ENCODE results near the gene EIF2AK3.

The EIF2AK3 gene
- 75.6 to 101 (median 84.0) reads per million in 3 donors for total RNA-seq

DNA sequence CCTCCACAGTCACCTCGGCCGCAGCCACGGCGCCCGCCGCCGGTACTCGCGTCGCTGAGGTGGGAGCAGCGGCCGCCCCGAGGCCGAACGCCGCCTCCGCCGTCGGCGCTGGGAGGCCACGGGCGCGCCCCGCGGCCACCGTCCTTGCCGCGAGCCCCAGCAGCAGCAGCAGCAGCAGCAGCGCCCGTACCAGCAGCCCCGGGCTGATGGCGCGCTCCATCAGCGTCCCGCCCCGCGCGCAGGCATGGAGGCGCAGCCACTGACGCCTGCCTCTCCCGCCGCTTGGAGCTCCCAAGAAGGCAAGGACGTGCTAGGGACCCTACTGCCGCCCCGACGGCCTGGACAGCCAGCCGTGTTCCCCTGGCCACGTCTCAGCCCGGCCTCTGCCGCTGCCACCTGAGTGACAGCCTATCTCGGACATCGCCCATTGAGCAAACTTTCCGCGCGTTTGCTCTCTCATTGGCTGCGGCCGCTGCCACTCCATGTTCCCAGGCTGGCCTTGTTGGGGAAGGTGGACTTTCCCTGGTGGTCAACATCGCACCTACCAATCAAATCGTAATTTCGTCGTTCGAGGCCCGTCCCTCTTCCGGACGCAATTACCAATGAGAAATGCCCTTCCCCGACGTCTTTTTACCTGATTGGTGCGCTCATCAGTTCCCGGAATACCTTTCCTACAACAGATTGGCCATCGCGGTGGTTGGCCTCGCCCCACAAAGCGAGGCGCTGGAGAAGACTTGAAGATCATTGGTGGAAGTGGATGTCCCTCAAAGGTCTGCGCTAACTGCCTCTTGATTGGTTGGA, at the start of gene EIF2AK3:
Gene EIF2AK3, minus strand, starts transcription at position 410 of the 801 bp plus-strand sequence. Its CDS starts 190 bp downstream, at position 220.
- Histone ChIP-seq H3K4me1 (ENCODE audit: control insufficient read depth, insufficient read depth, low read length, poor library complexity, severe bottlenecking) (peaks cover 6% of the 10 kb centered on the region), H3K9me3 (ENCODE audit: control insufficient read depth, low read length) (no peaks in the 10 kb centered on the region), H3K27ac (ENCODE audit: insufficient read depth, low read length, poor library complexity, severe bottlenecking) (peak within 1 kb of the TSS; percentile 94), H3K27me3 (replicated peaks; ENCODE audit: control insufficient read depth, insufficient read depth, low read length, poor library complexity, severe bottlenecking) (no peaks in the 10 kb centered on the region), H3K4me3 (ENCODE audit: insufficient read depth, low read depth, low read length, poor library complexity, severe bottlenecking) (peak within 1 kb of the TSS; percentile 82), H3K36me3 (ENCODE audit: control insufficient read depth, insufficient read depth, low read length) (no peaks in the 10 kb centered on the region)
- peak; percentile 93 to 95 (median 93) for DNase-seq

DNA sequence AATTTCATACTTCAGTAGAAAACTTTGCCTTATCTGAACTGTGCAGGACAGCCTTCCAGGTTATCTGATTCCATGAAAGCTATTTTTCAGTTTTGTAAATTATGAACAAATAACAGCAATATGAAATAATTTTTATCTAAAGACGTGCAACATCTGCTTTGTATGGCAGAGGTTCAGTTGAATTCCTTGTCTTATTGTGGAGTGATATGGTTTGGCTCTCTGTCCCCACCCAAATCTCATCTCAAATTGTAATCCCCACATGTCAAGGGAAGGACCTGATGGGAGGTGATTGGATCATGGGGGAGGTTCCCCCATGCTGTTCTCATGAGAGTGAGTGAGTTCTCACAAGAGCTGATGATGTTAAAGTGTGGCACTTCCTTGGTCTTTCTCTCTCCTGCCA, 46.1 kb upstream of the EIF2AK3 start:
- H3K9me3 ChIP-seq (ENCODE audit: control insufficient read depth, low read length), result no peaks in the 10 kb centered on the region
- no peak overlapping the region for H3K27ac ChIP-seq (ENCODE audit: insufficient read depth, low read length, poor library complexity, severe bottlenecking)
- no peaks in the 10 kb centered on the region for H3K36me3 ChIP-seq (ENCODE audit: control insufficient read depth, insufficient read depth, low read length)
- no peaks in the 10 kb centered on the region for H3K4me1 ChIP-seq (ENCODE audit: control insufficient read depth, insufficient read depth, low read length, poor library complexity, severe bottlenecking)
- H3K27me3 ChIP-seq (replicated peaks; ENCODE audit: control insufficient read depth, insufficient read depth, low read length, poor library complexity, severe bottlenecking), result no peaks in the 10 kb centered on the region
- H3K4me3 ChIP-seq (ENCODE audit: insufficient read depth, low read depth, low read length, poor library complexity, severe bottlenecking), result no peak overlapping the region
- no peak for DNase-seq

DNA sequence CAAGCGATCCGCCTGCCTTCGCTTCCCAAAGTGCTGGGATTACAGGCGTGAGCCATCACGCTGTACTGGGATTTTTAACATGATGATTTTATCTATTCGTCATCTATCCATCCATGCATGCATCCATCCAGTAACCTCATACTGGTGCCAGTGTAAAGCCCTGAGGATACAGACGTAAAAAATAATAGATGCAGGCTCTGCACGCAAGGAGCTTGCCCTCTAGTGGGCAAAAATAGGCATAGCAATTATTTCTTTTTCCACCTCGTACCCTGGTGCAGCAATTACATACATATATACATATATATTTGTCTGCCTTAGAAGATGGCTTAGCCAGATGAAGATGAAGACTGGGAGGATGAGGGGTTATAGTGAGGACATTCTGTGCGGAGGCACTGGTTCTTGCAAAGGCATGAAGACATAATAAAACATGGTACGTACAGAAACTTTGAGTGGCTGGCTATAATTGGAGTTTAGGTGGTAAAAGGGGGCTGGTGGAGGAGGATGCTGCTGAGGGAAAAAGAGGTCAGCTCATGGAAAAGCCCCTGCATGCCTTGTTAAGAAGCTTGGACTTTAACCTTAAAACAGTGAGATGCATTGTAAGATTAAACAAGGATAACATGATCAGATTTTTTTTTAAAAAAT, 44.6 kb upstream of the EIF2AK3 start:
- H3K4me1 ChIP-seq (ENCODE audit: control insufficient read depth, insufficient read depth, low read length, poor library complexity, severe bottlenecking), result no peaks in the 10 kb centered on the region
- H3K4me3 ChIP-seq (ENCODE audit: insufficient read depth, low read depth, low read length, poor library complexity, severe bottlenecking), result no peak overlapping the region
- no peaks in the 10 kb centered on the region for H3K36me3 ChIP-seq (ENCODE audit: control insufficient read depth, insufficient read depth, low read length)
- DNase-seq, result no peak
- no peak overlapping the region for H3K27ac ChIP-seq (ENCODE audit: insufficient read depth, low read length, poor library complexity, severe bottlenecking)
- no peaks in the 10 kb centered on the region for H3K27me3 ChIP-seq (replicated peaks; ENCODE audit: control insufficient read depth, insufficient read depth, low read length, poor library complexity, severe bottlenecking)
- no peaks in the 10 kb centered on the region for H3K9me3 ChIP-seq (ENCODE audit: control insufficient read depth, low read length)

DNA sequence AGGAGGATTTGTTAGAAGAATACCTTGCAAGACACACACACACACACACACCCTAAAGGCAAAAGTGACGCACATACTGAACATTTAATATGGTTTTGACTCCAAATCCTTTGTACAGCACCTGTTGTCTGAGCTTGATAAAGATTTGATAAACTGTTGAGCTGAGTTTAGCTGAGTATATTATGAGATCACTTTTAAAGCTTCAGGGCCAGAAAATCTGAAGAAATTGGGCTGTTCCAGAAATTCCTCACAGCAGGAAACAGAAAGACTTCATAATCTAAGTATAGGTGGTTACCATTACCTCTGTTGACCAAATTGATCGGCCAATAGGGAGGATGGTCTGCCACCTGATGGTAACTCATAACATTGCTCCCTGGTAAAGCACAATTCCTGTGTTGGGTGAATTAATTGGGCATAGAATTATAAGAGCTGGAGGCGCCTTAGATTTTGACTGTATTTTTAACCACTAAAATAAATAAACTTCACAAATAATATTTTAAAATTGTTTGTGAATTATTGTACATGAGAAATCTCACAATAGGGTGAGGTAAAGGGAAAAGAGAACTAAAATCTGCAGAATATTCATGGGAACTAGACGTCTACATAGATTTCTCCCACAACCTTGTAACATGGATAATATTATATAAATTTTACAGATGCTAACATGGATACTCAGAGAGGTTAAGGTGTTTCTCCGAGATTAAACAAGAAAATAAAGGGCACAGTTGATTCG, 42.4 kb upstream of the EIF2AK3 start:
- DNase-seq, result no peak
- no peaks in the 10 kb centered on the region for H3K36me3 ChIP-seq (ENCODE audit: control insufficient read depth, insufficient read depth, low read length)
- H3K27me3 ChIP-seq (replicated peaks; ENCODE audit: control insufficient read depth, insufficient read depth, low read length, poor library complexity, severe bottlenecking), result no peaks in the 10 kb centered on the region
- no peaks in the 10 kb centered on the region for H3K4me1 ChIP-seq (ENCODE audit: control insufficient read depth, insufficient read depth, low read length, poor library complexity, severe bottlenecking)
- no peaks in the 10 kb centered on the region for H3K9me3 ChIP-seq (ENCODE audit: control insufficient read depth, low read length)
- H3K27ac ChIP-seq (ENCODE audit: insufficient read depth, low read length, poor library complexity, severe bottlenecking), result no peak overlapping the region
- no peak overlapping the region for H3K4me3 ChIP-seq (ENCODE audit: insufficient read depth, low read depth, low read length, poor library complexity, severe bottlenecking)

DNA sequence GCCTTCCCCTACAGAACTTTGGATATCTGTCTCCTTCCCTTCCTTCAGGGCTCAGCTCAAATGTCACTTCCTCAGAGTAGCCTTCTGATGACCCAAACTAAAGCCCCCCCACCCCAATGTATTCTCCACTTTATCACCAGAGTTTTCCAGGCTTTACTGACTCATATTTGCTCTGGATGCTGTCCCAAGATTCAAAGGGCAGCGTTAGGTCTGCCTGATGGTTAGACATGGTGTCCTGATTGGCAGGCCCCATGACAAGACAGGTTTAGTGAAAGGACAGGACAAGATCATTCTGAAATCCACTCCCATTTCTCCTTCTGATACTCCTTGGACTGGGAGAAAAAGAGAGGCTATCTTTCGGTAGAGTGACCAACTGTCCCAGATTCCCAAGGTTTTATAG, 41.6 kb upstream of the EIF2AK3 start:
- no peak for DNase-seq
- H3K9me3 ChIP-seq (ENCODE audit: control insufficient read depth, low read length), result no peaks in the 10 kb centered on the region
- no peak overlapping the region for H3K4me3 ChIP-seq (ENCODE audit: insufficient read depth, low read depth, low read length, poor library complexity, severe bottlenecking)
- no peak overlapping the region for H3K27ac ChIP-seq (ENCODE audit: insufficient read depth, low read length, poor library complexity, severe bottlenecking)
- H3K27me3 ChIP-seq (replicated peaks; ENCODE audit: control insufficient read depth, insufficient read depth, low read length, poor library complexity, severe bottlenecking), result no peaks in the 10 kb centered on the region
- H3K4me1 ChIP-seq (ENCODE audit: control insufficient read depth, insufficient read depth, low read length, poor library complexity, severe bottlenecking), result no peaks in the 10 kb centered on the region
- H3K36me3 ChIP-seq (ENCODE audit: control insufficient read depth, insufficient read depth, low read length), result no peaks in the 10 kb centered on the region

DNA sequence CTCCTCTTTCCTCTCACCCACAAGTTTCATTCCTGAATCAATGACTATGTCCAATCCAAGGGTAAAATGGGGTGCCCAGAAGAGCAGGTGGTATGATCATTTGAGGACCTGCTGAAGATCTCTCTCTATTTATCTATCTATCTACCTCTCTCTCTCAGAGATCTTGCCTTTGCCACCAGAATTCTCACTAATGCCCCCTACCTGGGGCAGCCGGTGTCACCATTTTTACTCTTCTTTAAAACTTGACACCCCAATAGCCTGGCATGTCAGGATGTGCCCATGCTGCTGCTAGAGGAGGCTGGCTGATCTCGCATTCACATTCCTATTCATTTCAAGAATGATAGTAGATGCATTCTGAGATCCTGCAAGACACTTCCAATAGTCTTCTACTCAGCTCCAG, 40.0 kb upstream of the EIF2AK3 start:
- DNase-seq, result no peak
- H3K36me3 ChIP-seq (ENCODE audit: control insufficient read depth, insufficient read depth, low read length), result no peaks in the 10 kb centered on the region
- H3K27ac ChIP-seq (ENCODE audit: insufficient read depth, low read length, poor library complexity, severe bottlenecking), result no peak overlapping the region
- no peaks in the 10 kb centered on the region for H3K9me3 ChIP-seq (ENCODE audit: control insufficient read depth, low read length)
- H3K27me3 ChIP-seq (replicated peaks; ENCODE audit: control insufficient read depth, insufficient read depth, low read length, poor library complexity, severe bottlenecking), result no peaks in the 10 kb centered on the region
- H3K4me3 ChIP-seq (ENCODE audit: insufficient read depth, low read depth, low read length, poor library complexity, severe bottlenecking), result no peak overlapping the region
- H3K4me1 ChIP-seq (ENCODE audit: control insufficient read depth, insufficient read depth, low read length, poor library complexity, severe bottlenecking), result no peaks in the 10 kb centered on the region

DNA sequence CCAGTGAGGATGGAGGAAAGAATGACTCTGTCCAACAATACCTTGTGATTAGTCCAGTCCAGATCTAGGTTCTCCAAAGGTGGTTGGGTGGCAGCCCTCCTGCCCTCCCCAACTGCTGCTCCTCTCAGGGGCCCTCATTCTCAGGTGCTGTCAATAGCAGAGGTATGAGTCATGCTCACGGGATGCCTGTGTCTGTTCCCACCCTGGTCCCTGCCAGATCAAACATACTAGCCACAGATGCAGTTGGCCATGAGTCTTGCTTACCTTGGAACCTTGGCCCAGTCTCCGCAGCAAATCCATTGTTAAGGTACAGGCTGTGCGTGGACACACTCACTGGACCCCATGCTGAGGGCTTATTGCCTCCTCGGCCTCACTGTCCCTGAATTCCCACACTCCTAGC, 39.3 kb upstream of the EIF2AK3 start:
- Histone ChIP-seq H3K4me1 (ENCODE audit: control insufficient read depth, insufficient read depth, low read length, poor library complexity, severe bottlenecking) (no peaks in the 10 kb centered on the region), H3K27me3 (replicated peaks; ENCODE audit: control insufficient read depth, insufficient read depth, low read length, poor library complexity, severe bottlenecking) (no peaks in the 10 kb centered on the region), H3K36me3 (ENCODE audit: control insufficient read depth, insufficient read depth, low read length) (no peaks in the 10 kb centered on the region), H3K4me3 (ENCODE audit: insufficient read depth, low read depth, low read length, poor library complexity, severe bottlenecking) (no peak overlapping the region), H3K27ac (ENCODE audit: insufficient read depth, low read length, poor library complexity, severe bottlenecking) (no peak overlapping the region), H3K9me3 (ENCODE audit: control insufficient read depth, low read length) (no peaks in the 10 kb centered on the region)
- DNase-seq, result no peak

DNA sequence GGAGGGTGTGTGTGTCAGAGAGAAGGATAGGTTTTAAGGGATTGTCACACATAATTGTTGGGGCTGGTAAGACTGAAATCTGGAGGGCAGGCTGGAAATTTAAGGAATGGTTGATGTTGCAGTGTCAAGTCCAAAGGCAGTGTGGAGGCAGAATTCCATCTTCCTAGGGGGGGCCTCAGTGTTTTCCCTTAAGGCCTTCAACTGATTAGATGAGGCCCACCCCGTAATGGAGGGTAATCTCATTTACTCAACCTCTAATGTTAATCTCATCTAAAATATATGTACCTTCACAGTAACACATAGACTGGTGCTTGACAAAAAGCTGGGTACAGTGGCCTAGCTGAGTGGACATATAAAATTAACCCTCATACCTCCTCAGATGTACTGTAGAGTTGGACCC, 33.4 kb upstream of the EIF2AK3 start:
- Histone ChIP-seq H3K4me3 (ENCODE audit: insufficient read depth, low read depth, low read length, poor library complexity, severe bottlenecking) (no peak overlapping the region), H3K36me3 (ENCODE audit: control insufficient read depth, insufficient read depth, low read length) (no peaks in the 10 kb centered on the region), H3K27ac (ENCODE audit: insufficient read depth, low read length, poor library complexity, severe bottlenecking) (no peak overlapping the region), H3K27me3 (replicated peaks; ENCODE audit: control insufficient read depth, insufficient read depth, low read length, poor library complexity, severe bottlenecking) (no peaks in the 10 kb centered on the region), H3K4me1 (ENCODE audit: control insufficient read depth, insufficient read depth, low read length, poor library complexity, severe bottlenecking) (no peaks in the 10 kb centered on the region), H3K9me3 (ENCODE audit: control insufficient read depth, low read length) (no peaks in the 10 kb centered on the region)
- DNase-seq, result no peak

DNA sequence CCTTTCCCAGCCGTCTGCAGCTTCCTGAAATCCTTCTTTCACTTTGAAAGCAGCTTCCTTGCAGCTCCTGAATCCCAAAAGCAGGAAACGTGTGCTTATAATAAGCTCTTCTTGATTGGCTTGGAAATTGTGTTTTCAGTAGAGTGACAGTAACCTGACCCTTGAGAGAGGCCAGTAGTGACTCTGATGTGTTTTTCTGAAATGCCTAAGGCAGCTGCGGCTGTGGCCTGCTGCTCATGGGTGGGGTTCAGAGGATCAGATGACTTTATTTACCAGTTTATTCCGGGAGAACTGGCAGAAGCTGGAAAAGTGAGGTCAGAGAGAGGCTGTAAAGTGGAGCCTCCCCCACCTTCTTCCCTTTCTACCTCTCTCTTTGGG, 32.3 kb upstream of the EIF2AK3 start:
- H3K36me3 ChIP-seq (ENCODE audit: control insufficient read depth, insufficient read depth, low read length), result no peaks in the 10 kb centered on the region
- H3K4me1 ChIP-seq (ENCODE audit: control insufficient read depth, insufficient read depth, low read length, poor library complexity, severe bottlenecking), result no peaks in the 10 kb centered on the region
- H3K27me3 ChIP-seq (replicated peaks; ENCODE audit: control insufficient read depth, insufficient read depth, low read length, poor library complexity, severe bottlenecking), result no peaks in the 10 kb centered on the region
- H3K27ac ChIP-seq (ENCODE audit: insufficient read depth, low read length, poor library complexity, severe bottlenecking), result no peak overlapping the region
- no peak overlapping the region for H3K4me3 ChIP-seq (ENCODE audit: insufficient read depth, low read depth, low read length, poor library complexity, severe bottlenecking)
- no peaks in the 10 kb centered on the region for H3K9me3 ChIP-seq (ENCODE audit: control insufficient read depth, low read length)
- no peak for DNase-seq
